ENCODE results near the gene PRAME.

The PRAME gene

GRCh38 chr22:22527312-22527711, 31.8 kb downstream of the PRAME start:
- DNase-seq: no peak
- Histone ChIP-seq H3K36me3 (replicated peaks) (no peaks in the 10 kb centered on the region), H3K27ac (no peak overlapping the region), H3K4me3 (ENCODE audit: low read depth, low read length) (no peak overlapping the region), H3K27me3 (replicated peaks) (peaks cover 2% of the 10 kb centered on the region)
- in situ Hi-C loops (cut with HindIII; ENCODE audit: low pct_ligation_motif_present, low sequenced_read_pairs): no loop called here
- no peak for TF ChIP-seq CTCF (IDR thresholded peaks at IDR 0.05; ENCODE audit: low read depth, low read length, missing control alignments)

- H3K4me3 ChIP-seq (ENCODE audit: low read depth, low read length): no peak overlapping the region
- DNase-seq: no peak
- H3K36me3 ChIP-seq (replicated peaks): no peaks in the 10 kb centered on the region
- no peak overlapping the region for H3K27ac ChIP-seq
- in situ Hi-C loops (cut with HindIII; ENCODE audit: low pct_ligation_motif_present, low sequenced_read_pairs): no loop called here
- H3K27me3 ChIP-seq (replicated peaks): peaks cover 2% of the 10 kb centered on the region
- no peak for TF ChIP-seq CTCF (IDR thresholded peaks at IDR 0.05; ENCODE audit: low read depth, low read length, missing control alignments)
Measured at GRCh38 chr22:22526125-22526912, 32.7 kb downstream of the PRAME start.

GRCh38 chr22:22523494-22523893, 35.6 kb downstream of the PRAME start:
- no peak for DNase-seq
- no peak overlapping the region for H3K4me3 ChIP-seq (ENCODE audit: low read depth, low read length)
- TF ChIP-seq CTCF (IDR thresholded peaks at IDR 0.05; ENCODE audit: low read depth, low read length, missing control alignments): no peak
- no peaks in the 10 kb centered on the region for H3K36me3 ChIP-seq (replicated peaks)
- peaks cover 2% of the 10 kb centered on the region for H3K27me3 ChIP-seq (replicated peaks)
- in situ Hi-C loops (cut with HindIII; ENCODE audit: low pct_ligation_motif_present, low sequenced_read_pairs): no loop called here
- no peak overlapping the region for H3K27ac ChIP-seq

GRCh38 chr22:22521631-22522030, 37.4 kb downstream of the PRAME start:
- Histone ChIP-seq H3K27me3 (replicated peaks) (peaks cover 2% of the 10 kb centered on the region), H3K27ac (no peak overlapping the region), H3K36me3 (replicated peaks) (no peaks in the 10 kb centered on the region), H3K4me3 (ENCODE audit: low read depth, low read length) (no peak overlapping the region)
- no peak for TF ChIP-seq CTCF (IDR thresholded peaks at IDR 0.05; ENCODE audit: low read depth, low read length, missing control alignments)
- in situ Hi-C loops (cut with HindIII; ENCODE audit: low pct_ligation_motif_present, low sequenced_read_pairs): no loop called here
- no peak for DNase-seq

- in situ Hi-C loops (cut with HindIII; ENCODE audit: low pct_ligation_motif_present, low sequenced_read_pairs): no loop called here
- Histone ChIP-seq H3K36me3 (replicated peaks) (no peaks in the 10 kb centered on the region), H3K4me3 (ENCODE audit: low read depth, low read length) (no peak overlapping the region), H3K27me3 (replicated peaks) (peaks cover 2% of the 10 kb centered on the region), H3K27ac (no peak overlapping the region)
- no peak for DNase-seq
- TF ChIP-seq CTCF (IDR thresholded peaks at IDR 0.05; ENCODE audit: low read depth, low read length, missing control alignments): no peak
Measured at GRCh38 chr22:22520667-22521602, 38.1 kb downstream of the PRAME start.

Data from brain microvascular endothelial cell (primary cell).